CD4-positive, alpha-beta T cell treated with Interleukin-2 at 100 ng/mL for 4 hours (primary cell): ENCODE measurements around the gene ANO2.
"Not testable (repeated sequence)": the region's sequence is repeated elsewhere in the genome, so short reads cannot be mapped to it uniquely, and the experiment has no call there.

Experiments used
- DNase-seq: peaks from one replicate; pipeline ENCODE4 v3.0.0-alpha.2; 2020; ENCODE audit warnings: low spot score

ANO2 gene

DNA sequence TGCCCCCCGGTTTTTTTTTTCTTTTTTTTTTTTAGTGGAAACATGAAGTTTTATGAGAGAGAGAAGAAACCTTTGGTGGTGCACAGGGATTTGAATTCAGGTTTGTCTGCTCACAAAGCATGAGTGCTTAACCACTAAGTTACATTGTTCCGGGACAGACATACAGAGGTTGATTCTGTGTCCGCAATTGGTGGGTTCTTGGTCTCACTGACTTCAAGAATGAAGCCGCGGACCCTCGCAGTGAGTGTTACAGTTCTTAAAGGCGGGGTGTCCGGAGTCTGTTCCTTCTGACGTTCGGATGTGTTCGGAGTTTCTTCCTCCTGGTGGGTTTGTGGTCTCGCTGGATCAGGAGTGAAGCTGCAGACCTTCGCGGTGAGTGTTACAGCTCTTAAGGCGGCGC, 57.2 kb downstream of the ANO2 start:
- DNase-seq, result not testable (repeated sequence)

DNA sequence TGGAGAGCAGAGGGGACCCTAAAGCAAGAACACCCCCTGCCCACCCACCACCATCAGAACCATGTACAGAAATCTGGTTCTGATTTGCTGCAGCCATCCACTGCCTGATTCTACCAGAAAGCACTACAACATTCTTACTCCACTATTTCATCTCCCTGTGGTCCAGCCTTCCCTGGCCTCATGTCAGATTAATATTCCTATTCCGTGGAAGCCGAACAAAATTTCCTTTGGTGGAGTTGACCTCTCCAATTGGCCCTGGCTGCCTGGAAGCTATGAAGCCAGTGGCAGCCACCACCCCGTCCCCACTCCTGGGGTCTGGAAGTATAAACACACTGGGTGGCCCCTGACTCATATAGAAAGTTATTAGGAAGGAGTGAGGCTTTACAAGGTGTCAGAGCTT, 60.2 kb downstream of the ANO2 start:
- no peak for DNase-seq

GRCh38 chr12:5884285-5884684, 60.8 kb downstream of the ANO2 start:
- DNase-seq, result no peak

DNA sequence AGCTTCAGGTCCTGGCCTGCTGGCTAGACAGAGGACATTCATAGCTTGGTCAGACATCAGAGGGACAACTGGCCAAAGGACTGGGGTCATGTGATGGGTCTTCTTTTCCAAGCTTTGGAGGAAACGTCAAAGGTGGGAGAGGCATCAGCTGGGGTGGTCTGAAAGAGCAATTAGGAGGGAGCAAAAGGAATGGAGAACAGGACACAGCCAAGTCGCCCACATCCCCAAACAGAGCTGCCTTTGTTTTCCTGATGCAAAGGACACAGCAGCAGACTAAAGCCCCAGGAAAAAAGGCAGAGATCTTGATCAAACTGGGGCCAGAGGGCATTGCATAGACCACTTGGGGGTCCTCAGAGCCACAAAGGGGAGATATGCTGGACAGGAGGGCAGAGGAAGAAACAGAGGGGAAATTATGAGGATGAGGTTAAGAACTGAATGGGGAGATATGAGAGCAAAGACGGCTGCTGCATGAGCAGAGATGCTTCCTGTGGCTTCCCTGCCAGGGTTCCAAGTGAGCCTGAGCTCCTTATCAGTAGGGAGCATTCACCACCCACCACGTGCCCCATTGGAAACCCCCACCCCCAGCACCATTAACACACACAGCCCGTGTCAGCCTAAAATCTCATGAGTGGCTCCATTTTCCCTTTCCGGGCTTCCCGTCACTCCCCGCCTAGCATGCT, 62.4 kb downstream of the ANO2 start:
- no peak for DNase-seq

GRCh38 chr12:5881666-5882065, 63.4 kb downstream of the ANO2 start:
- DNase-seq, result no peak

DNA sequence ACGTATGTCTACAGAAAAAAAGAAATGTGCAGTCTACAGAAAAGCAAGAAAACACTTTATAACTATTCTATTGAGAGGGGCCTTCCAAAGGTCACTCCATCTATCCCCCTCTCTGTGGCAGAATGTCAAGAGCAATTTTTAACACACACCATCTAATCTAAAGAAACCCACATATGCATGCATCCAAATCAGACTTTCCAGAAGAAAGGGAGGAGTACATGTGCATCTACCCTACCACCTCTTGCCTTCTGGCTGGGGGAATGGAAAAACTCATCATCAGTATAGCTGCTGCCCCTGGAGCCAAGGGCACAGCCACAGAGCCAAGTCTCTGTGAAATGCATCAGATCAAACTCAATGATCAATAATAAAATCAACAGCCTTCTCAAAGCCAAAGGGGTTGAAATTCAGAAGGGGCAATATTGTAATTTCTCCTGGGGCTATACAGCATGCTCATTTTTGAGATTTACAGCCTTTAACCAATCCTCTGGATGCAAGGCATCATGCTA, 63.9 kb downstream of the ANO2 start:
- no peak for DNase-seq

DNA sequence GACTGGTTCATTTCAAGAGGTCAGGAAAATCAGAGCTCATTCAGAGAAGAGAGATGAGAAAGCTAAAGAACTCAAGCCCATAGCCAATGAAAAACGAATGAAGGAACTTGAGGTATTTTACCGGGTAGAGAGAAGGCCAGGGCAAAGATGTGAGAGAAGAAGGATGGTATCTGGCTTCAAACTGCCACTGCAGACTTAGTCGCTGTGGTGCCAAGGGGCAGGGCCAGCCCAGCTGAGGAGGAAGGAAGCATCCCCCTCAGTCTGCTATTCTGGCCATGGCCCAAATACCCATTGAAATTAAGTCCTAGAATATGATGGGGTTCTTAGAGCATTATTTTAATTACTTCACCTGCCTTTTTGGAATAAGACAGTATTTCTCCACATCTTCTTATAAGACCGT, 69.2 kb downstream of the ANO2 start:
- no peak for DNase-seq

- DNase-seq, result no peak
These were observed 70.5 kb downstream of the ANO2 start for GRCh38 chr12:5874514-5874913.

DNA sequence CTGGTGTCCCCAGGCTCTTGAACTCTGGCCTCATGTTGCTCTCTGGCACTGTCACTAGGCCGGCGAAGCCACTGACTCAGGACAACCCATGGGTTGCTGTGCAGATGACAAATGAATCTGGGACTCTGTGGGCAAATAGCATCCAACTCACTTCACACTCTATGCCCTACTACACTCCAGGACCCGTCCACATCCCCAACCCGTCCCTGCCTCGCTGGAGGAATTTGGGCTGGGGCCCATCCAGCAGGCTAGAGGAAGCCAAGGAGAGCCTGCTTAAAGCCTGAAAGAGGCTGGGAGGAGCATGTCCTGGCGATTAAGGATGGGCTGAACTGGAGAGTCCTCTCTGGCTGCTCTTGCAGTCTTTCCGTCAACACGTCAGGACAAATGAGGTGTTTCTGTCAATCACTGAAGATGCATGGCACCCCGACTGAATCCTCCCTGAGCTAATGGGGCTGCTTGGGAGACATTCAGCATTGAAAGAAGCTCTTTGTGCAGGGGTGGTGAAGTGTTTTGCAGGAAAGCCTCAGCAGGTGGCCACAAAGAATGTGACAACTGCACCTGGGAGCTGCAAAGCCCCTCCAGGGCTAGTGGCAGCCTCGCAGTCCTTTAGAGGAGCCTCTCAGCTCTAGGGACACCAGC, 71.7 kb downstream of the ANO2 start:
- DNase-seq, result no peak

DNA sequence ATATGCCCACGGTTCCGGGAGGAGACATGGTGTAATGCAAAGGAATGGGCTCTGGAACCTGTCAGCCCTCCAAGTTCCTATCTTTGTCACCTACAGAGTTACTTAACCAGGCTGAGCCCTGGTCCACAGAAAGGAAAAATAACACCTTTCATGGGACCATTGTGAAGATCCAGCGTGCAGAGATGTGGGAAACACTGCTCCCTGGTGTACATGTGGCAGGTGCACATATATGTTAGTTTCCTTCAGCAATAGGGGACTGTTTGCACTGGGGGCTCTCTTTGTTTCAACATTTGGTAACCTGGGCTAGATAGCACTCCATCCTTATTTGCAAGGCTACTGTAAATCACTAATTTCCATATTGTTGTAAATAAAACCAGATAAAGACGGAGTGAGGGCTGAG, 72.3 kb downstream of the ANO2 start:
- DNase-seq, result no peak

GRCh38 chr12:5871741-5872140, 73.3 kb downstream of the ANO2 start:
- no peak for DNase-seq

GRCh38 chr12:5870183-5870582, 74.9 kb downstream of the ANO2 start:
- DNase-seq, result no peak

GRCh38 chr12:5868625-5869295, 76.3 kb downstream of the ANO2 start:
- no peak for DNase-seq

DNA sequence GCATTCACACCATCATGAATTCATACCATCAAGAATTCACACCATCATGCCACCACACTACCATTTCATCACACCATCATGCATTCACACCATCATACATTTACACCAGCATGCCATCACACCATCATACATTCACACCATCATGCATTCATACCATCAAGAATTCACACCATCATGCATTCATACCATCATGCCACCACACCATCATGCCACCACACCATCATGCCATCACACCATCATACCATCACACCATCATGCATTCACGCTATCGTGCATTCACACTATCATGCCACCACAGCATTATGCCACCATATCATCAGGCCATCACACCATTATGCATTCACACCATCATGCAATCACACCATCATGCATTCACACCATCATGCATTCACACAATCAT, 79.7 kb downstream of the ANO2 start:
- no peak for DNase-seq

GRCh38 chr12:5864972-5865371, 80.1 kb downstream of the ANO2 start:
- DNase-seq, result no peak

- no peak for DNase-seq
These were observed 80.8 kb downstream of the ANO2 start for GRCh38 chr12:5864301-5864700.

DNA sequence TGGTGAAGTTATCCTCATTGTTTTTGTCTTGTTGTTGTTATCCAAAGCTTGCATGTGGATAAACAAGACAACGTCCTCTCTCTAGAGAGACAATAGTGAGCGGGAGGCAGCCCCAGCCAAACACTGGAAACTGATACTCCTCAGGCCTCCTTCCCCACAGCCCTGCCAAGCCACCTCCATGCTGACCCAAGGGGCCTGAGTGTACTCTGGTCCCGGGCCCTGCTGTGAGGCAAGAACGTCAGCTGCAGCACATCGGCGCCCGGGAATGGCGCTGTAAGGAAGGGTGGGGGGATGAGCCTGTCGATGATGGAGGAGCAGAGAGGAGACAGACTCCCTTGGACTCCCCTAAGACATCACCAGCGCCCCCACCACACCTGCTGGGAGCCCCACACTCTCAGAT, 83.6 kb downstream of the ANO2 start:
- no peak for DNase-seq

GRCh38 chr12:5856692-5857091, 88.4 kb downstream of the ANO2 start:
- no peak for DNase-seq

DNA sequence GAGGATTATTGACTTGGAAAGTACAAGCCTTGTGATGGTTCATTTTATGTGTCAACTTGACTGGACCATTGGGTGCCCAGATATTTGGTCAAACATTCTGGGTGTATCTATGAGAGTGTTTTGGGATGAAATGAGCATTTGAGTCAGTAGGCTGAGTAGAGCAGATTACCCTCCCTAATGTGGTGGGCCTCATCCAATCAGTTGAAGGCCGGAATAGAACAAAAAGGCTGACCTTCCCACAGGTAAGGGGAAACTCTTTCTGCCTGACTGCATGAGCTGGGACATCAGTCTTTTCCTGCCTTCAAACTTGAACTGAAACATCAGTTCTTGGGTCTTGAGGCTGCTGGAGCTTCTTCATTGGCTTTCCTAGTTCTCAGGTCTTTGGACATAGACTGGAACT, 98.1 kb downstream of the ANO2 start:
- no peak for DNase-seq

GRCh38 chr12:5840944-5841343, 104.1 kb downstream of the ANO2 start:
- DNase-seq, result no peak

DNA sequence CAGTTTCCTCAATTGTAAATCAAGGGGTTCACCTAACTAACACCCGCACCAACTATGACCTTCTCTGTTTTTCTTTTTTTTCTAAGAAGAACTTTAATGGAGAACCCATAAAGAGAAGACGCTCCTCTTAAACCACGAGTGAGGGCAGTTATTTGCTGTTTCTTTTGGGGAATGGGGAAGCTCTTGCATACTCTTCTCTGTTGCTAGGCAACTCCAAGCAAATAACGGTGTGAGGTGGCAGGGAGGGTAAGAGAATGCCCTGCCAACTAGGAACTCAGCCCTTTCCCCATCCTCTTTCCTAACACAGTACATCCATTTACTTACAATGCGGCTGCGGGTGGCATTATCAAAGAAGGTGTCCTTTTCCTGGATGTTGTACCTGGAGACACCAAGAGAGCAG, 114.9 kb downstream of the ANO2 start:
- DNase-seq, result no peak

GRCh38 chr12:5827591-5827990, 117.5 kb downstream of the ANO2 start:
- no peak for DNase-seq

GRCh38 chr12:5825761-5826160, 119.3 kb downstream of the ANO2 start:
- not testable (repeated sequence) for DNase-seq
